ENCODE data around the gene AMZ2. TPM values are rescaled to one million over a fixed set of nuclear protein-coding genes. Genes with fewer than 3 reads are reported as not detected.
"Not testable (repeated sequence)": the region's sequence is repeated elsewhere in the genome, so short reads cannot be mapped to it uniquely, and the experiment has no call there.

The AMZ2 gene
- total RNA-seq, 6 experiments from 2014 or later: 108 to 127 (median 123) TPM

DNA sequence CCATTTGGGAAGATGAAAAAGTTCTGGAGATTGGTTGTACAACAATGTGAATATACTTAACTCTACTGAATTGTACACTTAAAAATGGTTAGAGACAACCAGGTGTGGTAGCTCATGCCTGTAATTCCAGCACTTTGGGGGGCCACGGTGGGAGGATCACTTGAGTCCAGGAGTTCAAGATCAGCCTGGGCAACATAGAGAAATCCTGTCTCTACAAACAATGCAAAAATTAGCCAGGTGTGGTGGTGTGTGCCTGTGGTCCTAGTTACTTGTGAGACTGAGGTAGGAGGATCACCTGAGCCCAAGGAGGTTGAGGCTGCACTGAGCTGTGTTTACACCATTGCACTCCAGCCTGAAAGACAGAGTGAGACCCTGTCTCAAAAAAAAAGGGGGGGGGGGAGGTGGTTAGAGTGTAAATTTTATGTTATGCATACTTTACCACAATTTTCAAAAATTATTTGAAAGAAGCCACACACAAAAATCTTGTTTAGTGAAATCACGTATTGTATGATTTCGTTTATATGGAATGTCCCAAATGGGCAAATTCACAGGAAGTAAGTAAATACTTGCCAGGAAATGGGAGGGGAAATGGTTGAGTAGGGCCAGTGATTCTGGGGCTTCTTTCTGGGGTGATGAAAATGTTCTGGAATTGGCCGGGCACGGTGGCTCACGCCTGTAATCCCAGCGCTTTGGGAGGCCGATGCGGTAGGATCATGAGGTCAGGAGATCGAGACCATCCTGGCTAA lies 37.1 kb upstream of the AMZ2 start:
- H3K9me3 Mint-ChIP-seq: no peaks in the 10 kb centered on the region
- no peaks in the 10 kb centered on the region; the same call in 1 of the 2 replicates for H3K27me3 Mint-ChIP-seq (ENCODE audit: insufficient read depth)
- H3K4me3 Mint-ChIP-seq: no peak overlapping the region
- H3K36me3 Mint-ChIP-seq (ENCODE audit: low read depth): peaks cover 9% of the 10 kb centered on the region; the same call in 1 of the 2 replicates
- no peak overlapping the region for H3K27ac Mint-ChIP-seq
- no peak for DNase-seq
- TF ChIP-seq, protein P1, sequence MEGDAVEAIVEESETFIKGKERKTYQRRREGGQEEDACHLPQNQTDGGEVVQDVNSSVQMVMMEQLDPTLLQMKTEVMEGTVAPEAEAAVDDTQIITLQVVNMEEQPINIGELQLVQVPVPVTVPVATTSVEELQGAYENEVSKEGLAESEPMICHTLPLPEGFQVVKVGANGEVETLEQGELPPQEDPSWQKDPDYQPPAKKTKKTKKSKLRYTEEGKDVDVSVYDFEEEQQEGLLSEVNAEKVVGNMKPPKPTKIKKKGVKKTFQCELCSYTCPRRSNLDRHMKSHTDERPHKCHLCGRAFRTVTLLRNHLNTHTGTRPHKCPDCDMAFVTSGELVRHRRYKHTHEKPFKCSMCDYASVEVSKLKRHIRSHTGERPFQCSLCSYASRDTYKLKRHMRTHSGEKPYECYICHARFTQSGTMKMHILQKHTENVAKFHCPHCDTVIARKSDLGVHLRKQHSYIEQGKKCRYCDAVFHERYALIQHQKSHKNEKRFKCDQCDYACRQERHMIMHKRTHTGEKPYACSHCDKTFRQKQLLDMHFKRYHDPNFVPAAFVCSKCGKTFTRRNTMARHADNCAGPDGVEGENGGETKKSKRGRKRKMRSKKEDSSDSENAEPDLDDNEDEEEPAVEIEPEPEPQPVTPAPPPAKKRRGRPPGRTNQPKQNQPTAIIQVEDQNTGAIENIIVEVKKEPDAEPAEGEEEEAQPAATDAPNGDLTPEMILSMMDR (IDR thresholded peaks at IDR 0.05): no peak
- peaks cover 12% of the 10 kb centered on the region for H3K4me1 Mint-ChIP-seq (ENCODE audit: low read depth)

DNA sequence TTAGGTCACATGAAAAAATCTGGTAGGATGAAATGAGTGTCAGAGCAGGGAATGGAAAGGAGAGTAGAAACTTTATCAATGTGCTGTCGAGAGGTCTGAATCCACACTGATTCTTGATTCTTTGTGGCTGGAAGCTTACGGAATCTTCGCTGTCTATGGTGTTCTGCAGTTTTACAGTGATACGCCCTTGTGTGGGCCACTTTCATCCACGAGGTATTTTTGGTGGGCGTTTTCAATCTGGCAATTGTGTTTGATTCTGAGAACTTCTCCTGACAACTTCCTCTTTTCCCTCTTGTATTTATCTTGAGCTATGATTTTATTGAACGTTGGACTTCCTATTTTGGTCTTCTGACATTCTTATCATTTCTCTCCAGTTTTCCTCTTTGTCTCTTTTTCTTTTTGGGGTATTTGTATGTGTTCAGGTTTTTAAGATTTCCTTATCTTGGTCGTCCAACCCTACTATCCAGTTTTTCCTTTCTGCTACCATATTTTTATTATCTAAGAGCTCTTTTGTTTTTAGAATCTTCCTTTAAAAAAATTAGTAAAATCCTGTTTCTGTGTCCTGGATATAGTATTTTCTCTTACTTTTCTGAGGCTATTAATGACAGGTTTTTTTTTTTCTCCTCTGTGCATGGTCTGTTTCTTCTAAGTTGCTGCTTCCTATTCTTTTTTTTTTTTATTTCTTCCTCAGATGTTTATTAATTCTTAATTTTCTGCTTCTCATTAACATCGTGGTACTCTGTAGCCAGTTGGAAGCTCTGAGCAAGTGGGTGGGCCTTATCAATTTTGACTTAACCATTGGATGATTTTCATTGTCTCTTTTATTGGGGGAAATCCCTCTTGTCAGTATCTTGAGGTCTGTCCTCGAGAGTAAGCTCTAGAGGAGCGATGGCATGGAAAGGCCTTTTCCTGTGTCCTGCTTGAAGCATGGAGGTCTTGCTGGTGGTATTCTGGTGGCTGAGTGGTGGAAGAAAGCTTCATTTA lies 34.1 kb upstream of the AMZ2 start:
- DNase-seq; H3K36me3 Mint-ChIP-seq (ENCODE audit: low read depth); H3K9me3 Mint-ChIP-seq; H3K27me3 Mint-ChIP-seq (ENCODE audit: insufficient read depth); H3K4me1 Mint-ChIP-seq (ENCODE audit: low read depth); H3K4me3 Mint-ChIP-seq; H3K27ac Mint-ChIP-seq: not testable (repeated sequence)

DNA sequence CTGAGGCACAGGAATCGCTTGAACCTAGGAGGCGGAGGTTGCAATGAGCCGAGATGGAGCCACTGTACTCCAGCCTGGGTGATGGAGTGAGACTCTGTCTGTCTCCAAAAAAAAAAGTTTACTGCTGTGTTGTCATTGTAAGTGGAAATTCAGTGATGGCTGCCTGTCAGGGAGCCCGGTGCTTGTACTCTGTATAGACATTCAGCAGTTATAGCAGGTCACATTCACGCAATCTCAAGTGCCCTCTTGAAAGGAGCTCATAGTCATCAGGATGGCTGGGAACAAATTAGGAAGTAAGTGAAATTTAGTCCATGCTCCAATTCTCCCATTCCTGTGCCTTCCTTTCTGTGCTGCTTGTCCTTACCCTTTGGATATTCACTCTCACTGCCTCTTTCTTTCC lies 32.4 kb upstream of the AMZ2 start:
- not testable (repeated sequence) for H3K27me3 Mint-ChIP-seq (ENCODE audit: insufficient read depth); H3K4me3 Mint-ChIP-seq; H3K36me3 Mint-ChIP-seq (ENCODE audit: low read depth); H3K9me3 Mint-ChIP-seq; H3K4me1 Mint-ChIP-seq (ENCODE audit: low read depth); DNase-seq; H3K27ac Mint-ChIP-seq

DNA sequence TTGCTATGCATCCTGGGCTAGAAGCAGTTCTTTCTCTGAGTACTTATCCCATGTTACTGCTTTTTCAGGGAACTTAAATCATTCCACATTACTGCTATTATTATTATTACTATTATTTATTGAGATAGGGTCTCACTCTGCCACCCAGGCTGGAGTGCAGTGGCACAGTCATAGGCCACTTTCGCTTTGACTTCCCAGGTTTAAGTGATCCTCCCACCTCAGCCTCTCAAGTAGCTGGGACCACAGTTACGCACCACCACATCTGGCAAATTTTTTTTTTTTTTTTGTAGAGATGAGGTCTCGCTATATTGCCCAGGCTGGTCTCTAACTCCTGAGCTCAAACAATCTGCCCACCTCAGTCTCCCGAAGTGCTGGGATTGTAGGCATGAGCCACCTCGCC lies 28.4 kb upstream of the AMZ2 start:
- H3K4me1 Mint-ChIP-seq (ENCODE audit: low read depth); H3K36me3 Mint-ChIP-seq (ENCODE audit: low read depth); H3K4me3 Mint-ChIP-seq; H3K27ac Mint-ChIP-seq; DNase-seq; H3K27me3 Mint-ChIP-seq (ENCODE audit: insufficient read depth); H3K9me3 Mint-ChIP-seq: not testable (repeated sequence)

DNA sequence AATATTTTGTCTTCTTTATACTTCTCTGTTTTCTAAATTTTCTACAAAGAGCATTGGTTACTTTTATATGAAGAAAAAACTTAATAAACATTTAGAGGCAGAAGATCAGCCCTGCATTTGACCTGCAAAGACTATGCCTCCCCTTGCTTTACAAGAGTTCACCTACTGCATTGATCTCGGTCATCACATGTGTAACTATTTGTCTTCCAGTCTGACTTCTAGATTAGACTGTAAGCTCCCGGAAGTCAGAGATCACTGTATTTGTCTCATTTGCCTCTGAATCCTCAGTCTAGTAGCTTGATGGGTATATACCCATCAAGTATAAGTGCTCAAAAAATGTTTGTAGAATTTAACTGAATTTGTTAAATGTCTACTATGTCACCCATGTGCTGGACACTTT lies 27.7 kb upstream of the AMZ2 start:
- not testable (repeated sequence) for DNase-seq; H3K4me1 Mint-ChIP-seq (ENCODE audit: low read depth); H3K36me3 Mint-ChIP-seq (ENCODE audit: low read depth); H3K9me3 Mint-ChIP-seq; H3K27ac Mint-ChIP-seq; H3K4me3 Mint-ChIP-seq; H3K27me3 Mint-ChIP-seq (ENCODE audit: insufficient read depth)

DNA sequence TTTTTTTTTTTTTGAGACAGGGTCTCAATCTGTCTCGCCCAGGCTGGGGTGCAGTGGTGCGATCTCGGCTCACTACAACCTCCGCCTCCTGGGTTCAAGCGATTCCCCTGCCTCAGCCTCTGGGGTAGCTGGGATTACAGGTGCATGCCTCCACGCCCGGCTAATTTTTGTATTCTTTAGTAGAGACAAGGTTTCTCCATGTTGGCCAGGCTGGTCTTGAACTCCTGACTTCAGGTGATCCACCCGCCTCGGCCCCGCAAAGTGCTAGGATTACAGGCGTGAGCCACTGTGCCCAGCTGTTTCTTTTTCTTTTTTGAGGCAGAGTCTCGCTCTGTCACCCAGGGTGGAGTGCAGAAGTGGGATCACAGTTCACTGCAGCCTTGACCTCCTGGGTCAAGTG lies 27.1 kb upstream of the AMZ2 start:
- not testable (repeated sequence) for H3K36me3 Mint-ChIP-seq (ENCODE audit: low read depth); DNase-seq; H3K9me3 Mint-ChIP-seq; H3K4me3 Mint-ChIP-seq; H3K27ac Mint-ChIP-seq; H3K27me3 Mint-ChIP-seq (ENCODE audit: insufficient read depth); H3K4me1 Mint-ChIP-seq (ENCODE audit: low read depth)

DNA sequence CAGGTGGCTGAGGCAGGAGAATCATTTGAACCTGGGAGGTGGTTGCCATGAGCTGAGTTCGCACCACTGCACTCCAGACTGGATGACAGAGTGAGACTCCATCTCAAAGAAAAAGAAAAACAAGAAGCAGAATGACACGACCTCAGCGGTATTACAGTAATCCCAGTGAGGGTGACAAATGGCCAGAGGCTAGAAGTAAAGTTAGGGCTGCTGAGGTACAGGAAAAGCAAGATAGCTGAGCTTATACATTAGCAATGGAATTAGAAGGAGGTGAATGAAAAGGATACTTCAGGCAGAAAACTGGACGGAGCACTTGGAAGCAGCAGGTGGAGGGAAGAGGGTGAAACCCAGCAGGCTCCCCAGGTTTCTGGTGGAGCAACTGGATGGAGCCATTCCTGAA lies 26.1 kb upstream of the AMZ2 start:
- no peaks in the 10 kb centered on the region for H3K9me3 Mint-ChIP-seq
- no peak for DNase-seq
- no peak overlapping the region for H3K4me3 Mint-ChIP-seq
- H3K27ac Mint-ChIP-seq: no peak overlapping the region
- TF ChIP-seq, protein P1 (IDR thresholded peaks at IDR 0.05): no peak
- no peaks in the 10 kb centered on the region for H3K27me3 Mint-ChIP-seq (ENCODE audit: insufficient read depth)
- H3K36me3 Mint-ChIP-seq (ENCODE audit: low read depth): no peaks in the 10 kb centered on the region
- H3K4me1 Mint-ChIP-seq (ENCODE audit: low read depth): no peaks in the 10 kb centered on the region

DNA sequence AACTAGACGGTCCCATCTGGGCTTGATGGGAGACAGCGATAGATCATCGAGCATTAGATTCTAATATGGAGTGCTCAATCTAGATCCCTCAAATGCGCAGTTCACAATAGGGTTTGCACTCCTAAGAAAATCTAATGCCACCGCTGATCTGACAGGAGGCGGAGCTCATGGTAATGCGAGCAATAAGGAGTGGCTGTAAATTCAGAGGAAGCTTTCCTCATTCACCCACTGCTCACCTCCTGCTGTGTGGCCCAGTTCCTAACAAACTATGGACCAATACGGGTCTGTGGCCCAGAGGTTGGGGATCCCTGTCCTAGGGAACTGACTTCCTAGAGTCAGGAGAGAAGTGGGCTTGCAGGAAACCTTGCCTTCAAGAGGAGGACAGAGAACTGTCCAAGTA lies 25.2 kb upstream of the AMZ2 start:
- TF ChIP-seq, protein P1 (IDR thresholded peaks at IDR 0.05): no peak
- H3K4me3 Mint-ChIP-seq: no peak overlapping the region
- H3K36me3 Mint-ChIP-seq (ENCODE audit: low read depth): no peaks in the 10 kb centered on the region
- no peaks in the 10 kb centered on the region for H3K9me3 Mint-ChIP-seq
- no peak for DNase-seq
- no peak overlapping the region for H3K27ac Mint-ChIP-seq
- H3K27me3 Mint-ChIP-seq (ENCODE audit: insufficient read depth): no peaks in the 10 kb centered on the region
- no peaks in the 10 kb centered on the region for H3K4me1 Mint-ChIP-seq (ENCODE audit: low read depth)

DNA sequence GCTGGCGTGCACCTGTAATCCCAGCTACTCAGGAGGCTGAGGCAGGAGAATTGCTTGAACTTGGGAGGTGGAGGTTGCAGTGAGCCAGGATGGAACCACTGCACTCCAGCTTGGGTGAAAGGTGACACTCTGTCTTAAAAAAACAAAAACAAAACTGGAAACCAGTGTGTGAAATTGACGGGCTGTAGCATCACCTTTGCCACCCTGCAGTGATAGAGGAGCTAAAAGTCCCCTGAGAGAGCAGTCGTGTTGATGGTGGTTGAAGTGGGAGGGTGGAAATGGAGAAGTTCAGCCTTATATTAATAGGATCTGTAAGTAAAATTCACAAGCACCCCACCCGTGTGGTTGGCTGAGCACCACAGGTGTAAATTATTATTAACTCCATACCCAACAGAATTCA lies 22.8 kb upstream of the AMZ2 start:
- not testable (repeated sequence) for H3K27me3 Mint-ChIP-seq (ENCODE audit: insufficient read depth); H3K4me1 Mint-ChIP-seq (ENCODE audit: low read depth); H3K27ac Mint-ChIP-seq; H3K36me3 Mint-ChIP-seq (ENCODE audit: low read depth); H3K9me3 Mint-ChIP-seq; H3K4me3 Mint-ChIP-seq; DNase-seq

DNA sequence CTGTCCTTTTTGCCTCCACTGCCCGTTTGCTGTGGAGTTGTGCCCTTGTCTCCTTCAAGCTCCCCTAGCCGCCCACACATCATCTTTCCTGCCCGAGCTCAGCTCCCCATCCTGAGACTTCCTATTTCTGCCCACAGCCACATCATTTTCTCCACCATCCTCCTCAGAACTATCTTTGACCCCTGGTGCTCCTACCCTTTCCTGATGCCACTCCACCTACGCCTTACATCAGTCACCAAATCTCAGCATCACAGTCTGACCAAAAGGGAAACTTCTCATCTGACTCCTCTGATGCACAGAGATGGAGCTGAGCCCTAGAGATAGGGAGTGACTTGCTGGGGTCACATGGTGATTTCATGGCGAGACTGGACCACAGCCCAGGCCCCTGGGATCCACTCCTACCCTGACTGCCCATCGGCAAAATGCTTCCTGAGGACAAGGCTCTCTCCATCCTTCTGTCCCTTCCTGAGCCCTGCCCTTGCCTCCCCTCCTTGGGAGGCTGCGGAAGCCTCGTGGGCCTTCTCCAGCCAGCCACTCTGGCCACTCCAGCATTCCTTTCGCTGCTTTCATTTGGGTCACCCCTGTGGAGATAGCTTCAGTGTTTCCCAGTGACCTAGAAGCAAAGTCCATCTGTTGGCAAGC lies 19.7 kb upstream of the AMZ2 start:
- H3K9me3 Mint-ChIP-seq; H3K27me3 Mint-ChIP-seq (ENCODE audit: insufficient read depth); H3K27ac Mint-ChIP-seq; DNase-seq; H3K4me1 Mint-ChIP-seq (ENCODE audit: low read depth); H3K4me3 Mint-ChIP-seq; H3K36me3 Mint-ChIP-seq (ENCODE audit: low read depth): not testable (repeated sequence)
